ENCODE data around the gene EHHADH. TPM values are rescaled to one million over a fixed set of nuclear protein-coding genes. Genes with fewer than 3 reads are reported as not detected.

Gene EHHADH
- total RNA-seq, 1 experiment from 2014 or later: 10.7 TPM

GRCh38 chr3:185145511-185145910 is 108.3 kb downstream of the EHHADH start:
- no peaks in the 10 kb centered on the region for H3K9me3 ChIP-seq (ENCODE audit: control insufficient read depth in 1 of 2, insufficient read depth in 1 of 2, low read depth in 1 of 2, low read length in 2 of 2)
- no TSS peak for BruUV-seq (replicated peaks)
- intact Hi-C loops (cut with micrococcal nuclease): no loop called here
- ChIA-PET POLR2A (no interaction called here), RAD21 (ENCODE audit: low non-redundant PET in 1 of 2, low total read pairs in 2 of 2, uncharacterized antibody in 2 of 2, unreplicated experiment in 2 of 2) (no interaction called here), CTCF (no interaction called here)
- no peaks in the 10 kb centered on the region for H3K79me2 ChIP-seq (ENCODE audit: insufficient read depth, low read length)
- H3K9me2 ChIP-seq (ENCODE audit: insufficient read depth): no peaks in the 10 kb centered on the region
- DNase-seq (ENCODE audit: low read depth, low spot score): no peak
- H3K4me1 ChIP-seq (ENCODE audit: control insufficient read depth in 1 of 2, insufficient read depth in 2 of 2, low read length in 2 of 2): no peaks in the 10 kb centered on the region
- no peak overlapping the region for H3K9ac ChIP-seq (ENCODE audit: low read length)
- peaks cover 36% of the 10 kb centered on the region for H3K27me3 ChIP-seq (ENCODE audit: insufficient read depth, low read length)
- H2AFZ ChIP-seq (ENCODE audit: low read depth, low read length, poor library complexity, severe bottlenecking): no peak overlapping the region
- H3K4me2 ChIP-seq (ENCODE audit: low read length): no peak overlapping the region
- H3K36me3 ChIP-seq (ENCODE audit: control insufficient read depth in 1 of 2, insufficient read depth in 2 of 2, low read length in 2 of 2): no peaks in the 10 kb centered on the region
- H4K20me1 ChIP-seq (ENCODE audit: insufficient read depth): no peaks in the 10 kb centered on the region
- no peak overlapping the region for H3K4me3 ChIP-seq (replicated peaks in 1 of 2; ENCODE audit: low read depth in 1 of 2, low read length in 2 of 2)
- TF ChIP-seq MAX (IDR thresholded peaks at IDR 0.05): no peak
- no peak for TF ChIP-seq CEBPB (IDR thresholded peaks at IDR 0.05; ENCODE audit: low read depth)
- TF ChIP-seq YY1 (IDR thresholded peaks at IDR 0.05; ENCODE audit: extremely low read depth, insufficient replicate concordance, low read depth, low read length): no peak
- no peak for TF ChIP-seq FOSL1 (IDR thresholded peaks at IDR 0.05; ENCODE audit: low read depth)
- TF ChIP-seq EZH2phosphoT487 (IDR thresholded peaks at IDR 0.05; ENCODE audit: borderline replicate concordance): no peak
- TF ChIP-seq EGR1 (IDR thresholded peaks at IDR 0.05; ENCODE audit: low read depth): no peak
- TF ChIP-seq SP1 (IDR thresholded peaks at IDR 0.05; ENCODE audit: low read depth): no peak
- no peak for TF ChIP-seq RAD21 (IDR thresholded peaks at IDR 0.05; ENCODE audit: low read depth)
- TF ChIP-seq, protein P1, sequence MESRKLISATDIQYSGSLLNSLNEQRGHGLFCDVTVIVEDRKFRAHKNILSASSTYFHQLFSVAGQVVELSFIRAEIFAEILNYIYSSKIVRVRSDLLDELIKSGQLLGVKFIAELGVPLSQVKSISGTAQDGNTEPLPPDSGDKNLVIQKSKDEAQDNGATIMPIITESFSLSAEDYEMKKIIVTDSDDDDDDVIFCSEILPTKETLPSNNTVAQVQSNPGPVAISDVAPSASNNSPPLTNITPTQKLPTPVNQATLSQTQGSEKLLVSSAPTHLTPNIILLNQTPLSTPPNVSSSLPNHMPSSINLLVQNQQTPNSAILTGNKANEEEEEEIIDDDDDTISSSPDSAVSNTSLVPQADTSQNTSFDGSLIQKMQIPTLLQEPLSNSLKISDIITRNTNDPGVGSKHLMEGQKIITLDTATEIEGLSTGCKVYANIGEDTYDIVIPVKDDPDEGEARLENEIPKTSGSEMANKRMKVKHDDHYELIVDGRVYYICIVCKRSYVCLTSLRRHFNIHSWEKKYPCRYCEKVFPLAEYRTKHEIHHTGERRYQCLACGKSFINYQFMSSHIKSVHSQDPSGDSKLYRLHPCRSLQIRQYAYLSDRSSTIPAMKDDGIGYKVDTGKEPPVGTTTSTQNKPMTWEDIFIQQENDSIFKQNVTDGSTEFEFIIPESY (IDR thresholded peaks at IDR 0.05; ENCODE audit: extremely low read depth, insufficient replicate concordance, low read length): no peak
- TF ChIP-seq TCF7L2 (IDR thresholded peaks at IDR 0.05; ENCODE audit: borderline replicate concordance, extremely low read depth, insufficient read depth, insufficient read length): no peak
- TF ChIP-seq EZH2 (IDR thresholded peaks at IDR 0.05): no peak
- TF ChIP-seq ZNF274 (IDR thresholded peaks at IDR 0.05; ENCODE audit: low read depth, low read length): no peak
- ATAC-seq: no peak
- no peak overlapping the region for H3K27ac ChIP-seq (ENCODE audit: low read depth, low read length)

Measured in HCT116 (cell line).